Measurements from ENCODE around the gene MUSTN1. TPM values are rescaled to one million over a fixed set of nuclear protein-coding genes. Genes with fewer than 3 reads are reported as not detected.

The MUSTN1 gene
- total RNA-seq, 1 donor from 2014 or later = 2.0 TPM

- DNase-seq (ENCODE audit: extremely low spot score, unreplicated experiment) = no peak
- peaks cover 13% of the 10 kb centered on the region for H3K36me3 Mint-ChIP-seq (ENCODE audit: unreplicated experiment)
- H3K9me3 Mint-ChIP-seq (ENCODE audit: unreplicated experiment) = peaks cover 3% of the 10 kb centered on the region
- H3K27me3 Mint-ChIP-seq (ENCODE audit: unreplicated experiment) = no peaks in the 10 kb centered on the region
- no peak overlapping the region for H3K27ac Mint-ChIP-seq (ENCODE audit: unreplicated experiment)
- no peak overlapping the region for H3K4me3 Mint-ChIP-seq (ENCODE audit: unreplicated experiment)
- TF ChIP-seq CTCF (IDR thresholded peaks at IDR 0.05) = no peak
- H3K4me1 Mint-ChIP-seq (ENCODE audit: unreplicated experiment) = no peaks in the 10 kb centered on the region
Observed at GRCh38 chr3:52865994-52866393, 31.2 kb upstream of the MUSTN1 start.

- Mint-ChIP-seq H3K27ac (ENCODE audit: unreplicated experiment) (no peak overlapping the region), H3K27me3 (ENCODE audit: unreplicated experiment) (no peaks in the 10 kb centered on the region), H3K36me3 (ENCODE audit: unreplicated experiment) (peaks cover 13% of the 10 kb centered on the region), H3K9me3 (ENCODE audit: unreplicated experiment) (peaks cover 3% of the 10 kb centered on the region), H3K4me3 (ENCODE audit: unreplicated experiment) (no peak overlapping the region), H3K4me1 (ENCODE audit: unreplicated experiment) (no peaks in the 10 kb centered on the region)
- no peak for DNase-seq (ENCODE audit: extremely low spot score, unreplicated experiment)
- no peak for TF ChIP-seq CTCF (IDR thresholded peaks at IDR 0.05)
Observed at GRCh38 chr3:52860424-52860768, 25.6 kb upstream of the MUSTN1 start.

DNA sequence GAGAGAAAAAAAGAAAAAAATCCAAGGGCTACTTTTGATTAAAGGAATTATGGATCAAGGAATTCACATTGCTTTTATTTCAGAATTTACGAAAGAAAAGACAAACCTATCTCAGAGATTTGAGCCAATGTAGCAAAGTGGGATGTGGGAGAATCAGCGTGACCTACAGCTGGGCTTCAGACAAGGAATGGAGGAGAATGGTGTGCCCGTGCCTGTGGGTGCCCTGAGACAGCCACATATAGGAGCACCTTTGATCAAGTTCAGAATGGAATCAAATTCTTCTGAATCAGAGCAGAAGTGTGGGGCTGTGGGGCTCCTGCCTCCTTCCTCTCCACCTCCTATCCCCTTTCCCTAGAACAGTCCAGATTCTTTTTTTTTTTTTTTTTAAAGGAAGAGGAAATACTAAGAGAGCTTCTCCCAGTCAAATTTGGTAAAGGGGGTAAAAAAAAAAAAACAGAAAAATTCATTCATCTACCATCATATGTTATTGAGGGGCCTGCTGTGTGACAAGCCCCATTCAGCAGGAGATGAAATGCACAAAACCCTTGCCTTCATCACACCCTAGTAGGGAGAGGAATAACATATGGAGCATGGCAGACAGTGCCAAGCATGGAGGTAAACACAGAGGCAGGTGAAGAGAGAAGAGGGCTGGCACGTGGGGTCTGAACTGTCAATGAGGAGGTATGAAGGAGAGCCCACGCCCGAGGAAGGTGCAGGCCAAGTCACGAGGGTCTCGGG lies 25.0 kb upstream of the MUSTN1 start:
- no peak for TF ChIP-seq CTCF (IDR thresholded peaks at IDR 0.05)
- H3K4me1 Mint-ChIP-seq (ENCODE audit: unreplicated experiment) = no peaks in the 10 kb centered on the region
- no peak overlapping the region for H3K27ac Mint-ChIP-seq (ENCODE audit: unreplicated experiment)
- H3K9me3 Mint-ChIP-seq (ENCODE audit: unreplicated experiment) = peaks cover 3% of the 10 kb centered on the region
- H3K27me3 Mint-ChIP-seq (ENCODE audit: unreplicated experiment) = no peaks in the 10 kb centered on the region
- peaks cover 10% of the 10 kb centered on the region for H3K36me3 Mint-ChIP-seq (ENCODE audit: unreplicated experiment)
- no peak overlapping the region for H3K4me3 Mint-ChIP-seq (ENCODE audit: unreplicated experiment)
- DNase-seq (ENCODE audit: extremely low spot score, unreplicated experiment) = no peak

DNA sequence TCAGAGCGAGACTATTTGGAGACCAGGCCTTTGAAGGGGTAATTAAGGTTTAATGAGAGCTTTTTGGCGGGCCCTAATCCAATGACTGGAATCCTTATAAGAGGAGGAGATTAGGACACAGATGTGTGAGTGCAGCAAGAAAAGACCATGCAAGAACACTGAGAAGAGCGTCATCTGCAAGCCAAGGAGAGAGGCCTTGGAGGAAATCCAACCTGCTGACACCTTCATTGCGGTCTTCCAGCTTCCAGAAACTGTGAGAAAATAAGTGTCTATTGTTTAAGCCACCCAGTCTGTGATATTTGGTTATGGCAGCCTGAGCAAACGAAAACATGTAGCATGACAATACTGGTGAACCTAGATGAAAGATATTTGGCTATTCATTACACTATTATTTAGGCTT lies 23.0 kb upstream of the MUSTN1 start:
- DNase-seq (ENCODE audit: extremely low spot score, unreplicated experiment) = no peak
- Mint-ChIP-seq H3K27me3 (ENCODE audit: unreplicated experiment) (no peaks in the 10 kb centered on the region), H3K27ac (ENCODE audit: unreplicated experiment) (no peak overlapping the region), H3K4me3 (ENCODE audit: unreplicated experiment) (no peak overlapping the region), H3K4me1 (ENCODE audit: unreplicated experiment) (no peaks in the 10 kb centered on the region), H3K36me3 (ENCODE audit: unreplicated experiment) (peaks cover 8% of the 10 kb centered on the region), H3K9me3 (ENCODE audit: unreplicated experiment) (no peaks in the 10 kb centered on the region)
- no peak for TF ChIP-seq CTCF (IDR thresholded peaks at IDR 0.05)

- Mint-ChIP-seq H3K4me3 (ENCODE audit: unreplicated experiment) (no peak overlapping the region), H3K4me1 (ENCODE audit: unreplicated experiment) (no peaks in the 10 kb centered on the region), H3K36me3 (ENCODE audit: unreplicated experiment) (peaks cover 8% of the 10 kb centered on the region), H3K9me3 (ENCODE audit: unreplicated experiment) (no peaks in the 10 kb centered on the region), H3K27ac (ENCODE audit: unreplicated experiment) (no peak overlapping the region), H3K27me3 (ENCODE audit: unreplicated experiment) (no peaks in the 10 kb centered on the region)
- TF ChIP-seq CTCF (IDR thresholded peaks at IDR 0.05) = no peak
- no peak for DNase-seq (ENCODE audit: extremely low spot score, unreplicated experiment)
Observed at GRCh38 chr3:52857133-52857532, 22.3 kb upstream of the MUSTN1 start.

Data from osteocyte (in vitro differentiated cells).